IMR-90 (cell line): ENCODE data around the gene OR13C8. TPM values are rescaled to one million over a fixed set of nuclear protein-coding genes. Genes with fewer than 3 reads are reported as not detected.

Experiments
- ATAC-seq: fragments of 200-7000 bp; cut with Tn5 transposase; 2 replicates; pipeline ENCODE4 v1.9.1; 2020; ENCODE audit warnings: low read depth, mild to moderate bottlenecking, moderate library complexity
- BruUV-seq: library from RNA; stranded (reverse); fragments of 400-500 nt; replicated peaks from 2 replicates; lab custom pipeline; 2021; lab: Mats Ljungman, UMichigan
- CTCF ChIA-PET: fragments of 300-600 bp; formaldehyde crosslinking; extraction: SDS; loops from one replicate; lab custom pipeline; 2021; ENCODE audit warnings: antibody characterized with exemption; lab: Yijun Ruan, JAX
- POLR2A ChIA-PET: fragments of 300-600 bp; sonication (Branson Sonifier 250); formaldehyde crosslinking; loops from one replicate; lab custom pipeline; 2022; ENCODE audit warnings: antibody characterized with exemption; ENCODE audit not compliant: unreplicated experiment; lab: Charles Lee
- DNase-seq: peaks from one replicate; pipeline ENCODE4 v3.0.0; 2013
- H2AFZ ChIP-seq: replicated peaks from 2 replicates; pipeline ENCODE3; 2013; ENCODE audit warnings: low read length, mild to moderate bottlenecking; ENCODE audit not compliant: poor library complexity
- H2AK5ac ChIP-seq: 2 replicates; pipeline ENCODE4 v1.6.1; 2013; ENCODE audit warnings: low read depth, low read length, inconsistent platforms
- H2AK9ac ChIP-seq: replicated peaks from 2 replicates; pipeline ENCODE3; 2013; ENCODE audit warnings: mild to moderate bottlenecking, low read depth, low read length, moderate library complexity; ENCODE audit not compliant: poor library complexity
- H2BK120ac ChIP-seq: 2 replicates; pipeline ENCODE4 v1.6.1; 2013; ENCODE audit warnings: low read depth, low read length, inconsistent platforms
- H2BK15ac ChIP-seq: 3 replicates; pipeline ENCODE4 v1.6.1; 2013; ENCODE audit warnings: low read depth, low read length, inconsistent platforms
- H2BK20ac ChIP-seq: 2 replicates; pipeline ENCODE4 v1.6.1; 2013; ENCODE audit warnings: low read depth, mild to moderate bottlenecking, inconsistent platforms, low read length, moderate library complexity
- H2BK5ac ChIP-seq: 2 replicates; pipeline ENCODE4 v1.6.1; 2013; ENCODE audit warnings: mild to moderate bottlenecking, low read depth, low read length, inconsistent platforms; ENCODE audit not compliant: poor library complexity, severe bottlenecking
- H3K14ac ChIP-seq: replicated peaks from 2 replicates; pipeline ENCODE4 v1.6.1; 2013; ENCODE audit warnings: low read depth, low read length, inconsistent platforms
- H3K18ac ChIP-seq: 2 replicates; pipeline ENCODE4 v1.6.1; 2013; ENCODE audit warnings: low read depth, low read length, control low read depth
- H3K23ac ChIP-seq: 2 replicates; pipeline ENCODE4 v1.6.1; 2013; ENCODE audit warnings: low read depth, low read length, inconsistent platforms
- H3K27ac ChIP-seq: 2 replicates; pipeline ENCODE4 v1.5.1; 2013; ENCODE audit warnings: mild to moderate bottlenecking, control low read depth, low read length; ENCODE audit not compliant: insufficient read depth
- H3K27me3 ChIP-seq: 2 replicates; pipeline ENCODE4 v1.6.1; 2013; ENCODE audit warnings: low read length; ENCODE audit not compliant: control insufficient read depth, insufficient read depth
- H3K36me3 ChIP-seq: 2 replicates; pipeline ENCODE4 v1.6.1; 2013; ENCODE audit warnings: low read length, mixed read lengths; ENCODE audit not compliant: control insufficient read depth, insufficient read depth
- H3K4ac ChIP-seq: 2 replicates; pipeline ENCODE4 v1.6.1; 2013; ENCODE audit warnings: low read depth, low read length, inconsistent platforms
- H3K4me1 ChIP-seq: 2 replicates; pipeline ENCODE4 v1.6.1; 2013; ENCODE audit warnings: low read length, mixed read lengths; ENCODE audit not compliant: control insufficient read depth, insufficient read depth
- H3K4me2 ChIP-seq: 2 replicates; pipeline ENCODE4 v1.6.1; 2013; ENCODE audit warnings: low read depth, mild to moderate bottlenecking, control low read depth, low read length, moderate library complexity
- H3K4me3 ChIP-seq: 2 replicates; pipeline ENCODE4 v1.5.1; 2013; ENCODE audit warnings: low read depth, mild to moderate bottlenecking, control low read depth, low read length, moderate library complexity; ENCODE audit not compliant: insufficient read depth
- H3K56ac ChIP-seq: 2 replicates; pipeline ENCODE4 v1.6.1; 2013; ENCODE audit warnings: low read length, inconsistent platforms; ENCODE audit not compliant: insufficient read depth; ENCODE audit errors: extremely low read depth
- H3K79me1 ChIP-seq, 2 experiments: 2 replicates each; pipeline ENCODE4 v1.6.1; 2013; ENCODE audit warnings: low read length in 2 of 2, inconsistent platforms in 1 of 2, low read depth in 1 of 2
- H3K9ac ChIP-seq: 2 replicates; pipeline ENCODE4 v1.6.1; 2013; ENCODE audit warnings: low read depth, low read length, control low read depth
- H3K9me1 ChIP-seq: 2 replicates; pipeline ENCODE4 v1.6.1; 2013; ENCODE audit warnings: low read length, inconsistent platforms; ENCODE audit not compliant: insufficient read depth
- H3K9me3 ChIP-seq: 2 replicates; pipeline ENCODE4 v1.6.1; 2013; ENCODE audit warnings: low read length; ENCODE audit not compliant: control insufficient read depth, insufficient read depth
- H4K20me1 ChIP-seq: 2 replicates; pipeline ENCODE4 v1.6.1; 2013; ENCODE audit warnings: low read length, inconsistent platforms; ENCODE audit not compliant: insufficient read depth
- H4K5ac ChIP-seq: 2 replicates; pipeline ENCODE4 v1.6.1; 2013; ENCODE audit warnings: mild to moderate bottlenecking, low read depth, low read length, control low read depth
- H4K8ac ChIP-seq, 2 experiments: 2 replicates each; pipeline ENCODE4 v1.6.1; 2013; ENCODE audit warnings: low read depth in 2 of 2, low read length in 2 of 2, control low read depth in 1 of 2, inconsistent platforms in 1 of 2
- H4K91ac ChIP-seq: 2 replicates; pipeline ENCODE4 v1.6.1; 2013; ENCODE audit warnings: low read depth, low read length, inconsistent platforms; ENCODE audit not compliant: insufficient read depth
- BHLHE40 ChIP-seq: fragments of 150-350 bp; IDR thresholded peaks from 2 replicates; pipeline ENCODE4 v1.6.1; 2016; ENCODE audit warnings: mild to moderate bottlenecking, low read depth, low read length
- CEBPB ChIP-seq: IDR thresholded peaks from 2 replicates; pipeline ENCODE4 v1.6.1; 2012; ENCODE audit warnings: low read depth, low read length, improper control_type of control experiment
- CHD1 ChIP-seq: IDR thresholded peaks from 2 replicates; pipeline ENCODE4 v1.6.1; 2012; ENCODE audit warnings: low read depth, low read length, improper control_type of control experiment
- MAFK ChIP-seq: IDR thresholded peaks from 2 replicates; pipeline ENCODE4 v1.6.1; 2012; ENCODE audit warnings: low read depth, low read length, improper control_type of control experiment
- MAZ ChIP-seq: IDR thresholded peaks from 2 replicates; pipeline ENCODE4 v1.6.1; 2012; ENCODE audit warnings: low read depth, mild to moderate bottlenecking, low read length, improper control_type of control experiment, moderate library complexity, borderline replicate concordance
- MXI1 ChIP-seq: IDR thresholded peaks from 2 replicates; pipeline ENCODE4 v1.6.1; 2012; ENCODE audit warnings: low read depth, mild to moderate bottlenecking, low read length, moderate library complexity, borderline replicate concordance
- USF2 ChIP-seq: fragments of 150-350 bp; IDR thresholded peaks from 2 replicates; pipeline ENCODE4 v1.6.1; 2017; ENCODE audit warnings: mild to moderate bottlenecking, antibody characterized with exemption, low read length, low read depth
- WGBS, 2 experiments: methylation state at CpG; one replicate each; pipeline versions ENCODE4 v1.1.5 to v1.1.7; 2013; ENCODE audit warnings: missing lambda C conversion rate in 2 of 2; ENCODE audit not compliant: insufficient read length in 1 of 2; ENCODE audit errors: extremely low coverage in 2 of 2; 5-methylcytosine and 5-hydroxymethylcytosine counted together
- dilution Hi-C: fragments of 300-500 bp; cut with HindIII; formaldehyde crosslinking; loops from one replicate; pipeline ENCODE4 v1.14.3; 2018; ENCODE audit warnings: low sequenced_read_pairs; ENCODE audit not compliant: unreplicated experiment
- in situ Hi-C: fragments of 300-500 bp; cut with MboI; formaldehyde crosslinking; loops from 3 replicates; pipeline ENCODE4 v1.14.3; 2019; ENCODE audit warnings: low sequenced_read_pairs, inconsistent platforms, mixed read lengths
- intact Hi-C: fragments of 100-400 bp; cut with micrococcal nuclease; formaldehyde crosslinking; loops from 2 replicates; pipeline ENCODE4 v1.10.0; 2022
- polyA plus RNA-seq, 3 experiments: library from polyadenylated mRNA; depleted of rRNA; stranded (reverse); fragments of >200 nt; gene quantifications; 2 replicates each; pipeline ENCODE4 v1.2.3, GENCODE V29; 2012; ENCODE audit warnings: low replicate concordance in 1 of 3
- total RNA-seq: library from RNA; depleted of rRNA; stranded (reverse); fragments of >200 nt; gene quantifications from 2 replicates; pipeline ENCODE4 v1.2.3, GENCODE V29; 2012

The OR13C8 gene
- total and polyA plus RNA-seq, 2 of the 4 experiments (the other 2 are of a cell fraction), result not detected

- Histone ChIP-seq H3K4ac (no peak overlapping the region), H3K36me3 (no peaks in the 10 kb centered on the region), H2BK15ac (no peak overlapping the region), H3K9me1 (no peaks in the 10 kb centered on the region), H3K79me1 (no peaks in the 10 kb centered on the region), H3K4me1 (no peaks in the 10 kb centered on the region), H4K91ac (no peak overlapping the region), H3K23ac (no peak overlapping the region), H3K56ac (no peak overlapping the region), H3K14ac (no peak overlapping the region), H3K27ac (no peak overlapping the region), H4K5ac (no peak overlapping the region), H2AK5ac (no peak overlapping the region), H4K20me1 (no peaks in the 10 kb centered on the region), H3K9ac (no peak overlapping the region), H3K4me3 (no peak overlapping the region), H3K9me3 (no peaks in the 10 kb centered on the region), H3K27me3 (no peaks in the 10 kb centered on the region), H4K8ac (no peak overlapping the region), H2BK120ac (no peak overlapping the region), H2BK20ac (no peak overlapping the region), H2AFZ (no peak overlapping the region), H2AK9ac (no peak overlapping the region), H3K4me2 (no peak overlapping the region), H3K18ac (no peak overlapping the region), H2BK5ac (no peak overlapping the region)
- in situ Hi-C loops, result no loop called here
- intact Hi-C loops, result loop anchor here (10.0 kb wide), 1 partner anchor 62 kb away; no protein-coding TSS in a partner anchor
- dilution Hi-C loops, result no loop called here
- 40% methylated on average over 1 of the region's 5 CpGs; no CpG with 5 or more reads in 1 of the 2 experiments for WGBS, 2 experiments
- ChIA-PET POLR2A (no interaction called here), CTCF (no interaction called here)
- BruUV-seq, result no TSS peak
- ATAC-seq (no peak), DNase-seq (no peak)
- TF ChIP-seq CEBPB, result peak; percentile 45
- TF ChIP-seq CHD1, result no peak
- no peak for TF ChIP-seq BHLHE40
- TF ChIP-seq MAZ, result no peak
- no peak for TF ChIP-seq MXI1
- TF ChIP-seq USF2, result no peak
- no peak for TF ChIP-seq MAFK
These were observed 8.3 kb downstream of the OR13C8 start for GRCh38 chr9:104577263-104577662.
